ENCODE results near the gene MGRN1. TPM values are rescaled to one million over a fixed set of nuclear protein-coding genes. Genes with fewer than 3 reads are reported as not detected.

The MGRN1 gene
- total RNA-seq, 4 donors from 2014 or later: 37.5 to 59.1 (median 42.7) TPM

DNA sequence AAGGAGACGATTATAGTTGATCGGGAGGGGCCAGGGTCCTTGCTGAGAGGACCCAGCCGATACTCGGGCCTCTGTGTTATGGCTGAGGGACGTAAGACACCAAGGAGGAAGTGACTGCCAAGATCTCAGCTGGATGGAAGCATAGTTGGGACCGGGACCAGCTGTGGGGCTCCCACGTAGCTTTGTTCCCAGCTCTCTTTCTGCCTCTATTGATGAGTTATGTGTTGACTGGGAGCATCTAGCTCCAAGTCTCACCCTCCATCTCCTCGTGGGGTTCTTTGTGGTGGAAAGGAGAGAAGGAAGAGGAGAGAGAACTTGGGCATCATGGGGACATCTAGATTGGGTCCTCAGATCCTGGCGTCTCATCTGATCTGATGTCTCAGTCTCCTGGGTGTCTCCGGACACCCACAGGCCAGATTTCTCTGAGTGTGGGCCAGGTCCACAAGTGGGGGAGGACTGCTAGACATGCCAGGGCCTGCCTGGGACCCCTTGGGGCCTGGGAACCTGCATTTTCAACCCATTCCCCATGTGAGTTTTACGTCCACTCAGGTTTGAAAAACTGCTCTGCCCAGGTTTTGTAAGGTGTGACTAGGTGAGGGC, 1.0 kb downstream of the MGRN1 start:
- TF ChIP-seq EP300 (IDR thresholded peaks at IDR 0.05) (no peak), POLR2A (IDR thresholded peaks at IDR 0.05) (no peak)
- TF ChIP-seq, protein P1, sequence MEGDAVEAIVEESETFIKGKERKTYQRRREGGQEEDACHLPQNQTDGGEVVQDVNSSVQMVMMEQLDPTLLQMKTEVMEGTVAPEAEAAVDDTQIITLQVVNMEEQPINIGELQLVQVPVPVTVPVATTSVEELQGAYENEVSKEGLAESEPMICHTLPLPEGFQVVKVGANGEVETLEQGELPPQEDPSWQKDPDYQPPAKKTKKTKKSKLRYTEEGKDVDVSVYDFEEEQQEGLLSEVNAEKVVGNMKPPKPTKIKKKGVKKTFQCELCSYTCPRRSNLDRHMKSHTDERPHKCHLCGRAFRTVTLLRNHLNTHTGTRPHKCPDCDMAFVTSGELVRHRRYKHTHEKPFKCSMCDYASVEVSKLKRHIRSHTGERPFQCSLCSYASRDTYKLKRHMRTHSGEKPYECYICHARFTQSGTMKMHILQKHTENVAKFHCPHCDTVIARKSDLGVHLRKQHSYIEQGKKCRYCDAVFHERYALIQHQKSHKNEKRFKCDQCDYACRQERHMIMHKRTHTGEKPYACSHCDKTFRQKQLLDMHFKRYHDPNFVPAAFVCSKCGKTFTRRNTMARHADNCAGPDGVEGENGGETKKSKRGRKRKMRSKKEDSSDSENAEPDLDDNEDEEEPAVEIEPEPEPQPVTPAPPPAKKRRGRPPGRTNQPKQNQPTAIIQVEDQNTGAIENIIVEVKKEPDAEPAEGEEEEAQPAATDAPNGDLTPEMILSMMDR (IDR thresholded peaks at IDR 0.05): no peak
- peaks cover 0 to under 1% (median 0%) of the 10 kb centered on the region in 4 donors for H3K9me3 ChIP-seq
- no peaks in the 10 kb centered on the region for H3K36me3 ChIP-seq
- no peaks in the 10 kb centered on the region for H3K27me3 ChIP-seq
- peak overlapping the region; percentile 90 to 97 (median 92) for H3K27ac ChIP-seq
- WGBS, 2 donors: 7 to 10% methylated on average over 11 of the region's 11 CpGs
- peaks cover 0 to 38% (median 19%) of the 10 kb centered on the region in 4 donors for H3K4me1 ChIP-seq
- DNase-seq (ENCODE audit: low spot score in 2 of 2): no peak
- H3K4me3 ChIP-seq: peak overlapping the region; percentile 60 to 92 (median 78)

- H3K36me3 ChIP-seq: peaks cover 0 to 6% (median 0%) of the 10 kb centered on the region in 3 donors
- DNase-seq (ENCODE audit: low spot score in 2 of 2): no peak
- H3K4me1 ChIP-seq: peaks cover 0 to 38% (median 19%) of the 10 kb centered on the region in 4 donors
- no peaks in the 10 kb centered on the region for H3K27me3 ChIP-seq
- WGBS, 2 donors: 40 to 60% methylated on average over 6 of the region's 6 CpGs
- peak overlapping the region in 3 of 4 donors; percentile 60 to 82 (median 74) for H3K4me3 ChIP-seq
- H3K9me3 ChIP-seq: peaks cover 0 to 8% (median 0%) of the 10 kb centered on the region in 4 donors
- peak overlapping the region in 3 of 4 donors; percentile 90 to 97 (median 94) for H3K27ac ChIP-seq
- no peak for TF ChIP-seq EP300 (IDR thresholded peaks at IDR 0.05)
- TF ChIP-seq POLR2A (IDR thresholded peaks at IDR 0.05): no peak
- TF ChIP-seq, protein P1 (IDR thresholded peaks at IDR 0.05): no peak
Measured at GRCh38 chr16:4626396-4626795, 1.8 kb downstream of the MGRN1 start.

DNA sequence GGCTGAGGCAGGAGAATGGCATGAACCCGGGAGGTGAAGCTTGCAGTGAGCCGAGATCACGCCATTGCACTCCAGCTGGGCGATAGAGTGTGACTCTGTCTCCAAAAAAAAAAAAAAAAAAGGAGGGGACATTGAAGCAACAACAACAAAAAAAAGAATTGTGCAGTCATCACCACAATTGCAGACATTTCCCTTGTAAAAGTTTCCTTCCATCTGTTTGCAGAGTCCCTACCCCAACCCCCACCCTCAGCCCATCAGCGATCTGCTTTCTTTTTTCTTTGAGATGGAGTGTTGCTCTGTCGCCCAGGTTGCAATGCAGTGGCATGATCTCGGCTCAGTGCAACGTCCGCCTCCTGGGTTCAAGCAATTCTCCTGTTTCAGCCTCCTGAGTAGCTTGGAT, 3.7 kb downstream of the MGRN1 start:
- no peak overlapping the region for H3K4me3 ChIP-seq
- H3K36me3 ChIP-seq: peaks cover 0 to 6% (median 0%) of the 10 kb centered on the region in 3 donors
- peaks cover 0 to 42% (median 19%) of the 10 kb centered on the region in 4 donors for H3K4me1 ChIP-seq
- DNase-seq (ENCODE audit: low spot score in 2 of 2): no peak
- no peaks in the 10 kb centered on the region for H3K27me3 ChIP-seq
- H3K9me3 ChIP-seq: peaks cover 0 to 16% (median 0%) of the 10 kb centered on the region in 4 donors
- no peak overlapping the region for H3K27ac ChIP-seq
- 89 to 91% methylated on average over 9 of the region's 9 CpGs for WGBS, 2 donors
- TF ChIP-seq, protein P1 (IDR thresholded peaks at IDR 0.05): no peak
- TF ChIP-seq EP300 (IDR thresholded peaks at IDR 0.05): no peak
- no peak for TF ChIP-seq POLR2A (IDR thresholded peaks at IDR 0.05)

DNA sequence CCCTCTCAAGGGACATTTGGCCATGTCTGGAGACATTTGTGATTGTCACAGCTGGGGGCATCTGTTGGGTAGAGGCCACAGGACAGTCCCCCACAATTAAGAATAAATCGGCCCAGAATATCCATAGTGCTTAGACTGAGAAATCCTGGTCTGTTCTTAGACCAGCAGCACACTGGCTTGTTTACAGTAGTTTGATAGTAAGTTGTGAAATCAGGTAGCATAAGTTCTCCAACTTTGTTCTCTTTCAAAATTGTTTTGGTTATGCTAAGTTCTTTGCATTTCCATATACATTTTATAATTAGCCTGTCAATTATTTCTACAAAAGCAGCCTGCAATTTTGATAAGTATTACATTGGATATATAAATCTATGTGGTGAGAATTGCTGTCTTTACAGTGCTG, 6.8 kb downstream of the MGRN1 start:
- H3K4me1 ChIP-seq: peaks cover 0 to 37% (median 4%) of the 10 kb centered on the region in 4 donors
- H3K4me3 ChIP-seq: no peak overlapping the region
- H3K36me3 ChIP-seq: peaks cover 0 to 28% (median 0%) of the 10 kb centered on the region in 3 donors
- H3K9me3 ChIP-seq: peaks cover 0 to 16% (median 0%) of the 10 kb centered on the region in 4 donors
- TF ChIP-seq EP300 (IDR thresholded peaks at IDR 0.05): no peak
- TF ChIP-seq POLR2A (IDR thresholded peaks at IDR 0.05): no peak
- TF ChIP-seq, protein P1 (IDR thresholded peaks at IDR 0.05): no peak
- no peaks in the 10 kb centered on the region for H3K27me3 ChIP-seq
- WGBS, 2 donors: 91 to 100% methylated on average over 1 of the region's 1 CpG
- DNase-seq (ENCODE audit: low spot score in 2 of 2): no peak
- H3K27ac ChIP-seq: no peak overlapping the region

DNA sequence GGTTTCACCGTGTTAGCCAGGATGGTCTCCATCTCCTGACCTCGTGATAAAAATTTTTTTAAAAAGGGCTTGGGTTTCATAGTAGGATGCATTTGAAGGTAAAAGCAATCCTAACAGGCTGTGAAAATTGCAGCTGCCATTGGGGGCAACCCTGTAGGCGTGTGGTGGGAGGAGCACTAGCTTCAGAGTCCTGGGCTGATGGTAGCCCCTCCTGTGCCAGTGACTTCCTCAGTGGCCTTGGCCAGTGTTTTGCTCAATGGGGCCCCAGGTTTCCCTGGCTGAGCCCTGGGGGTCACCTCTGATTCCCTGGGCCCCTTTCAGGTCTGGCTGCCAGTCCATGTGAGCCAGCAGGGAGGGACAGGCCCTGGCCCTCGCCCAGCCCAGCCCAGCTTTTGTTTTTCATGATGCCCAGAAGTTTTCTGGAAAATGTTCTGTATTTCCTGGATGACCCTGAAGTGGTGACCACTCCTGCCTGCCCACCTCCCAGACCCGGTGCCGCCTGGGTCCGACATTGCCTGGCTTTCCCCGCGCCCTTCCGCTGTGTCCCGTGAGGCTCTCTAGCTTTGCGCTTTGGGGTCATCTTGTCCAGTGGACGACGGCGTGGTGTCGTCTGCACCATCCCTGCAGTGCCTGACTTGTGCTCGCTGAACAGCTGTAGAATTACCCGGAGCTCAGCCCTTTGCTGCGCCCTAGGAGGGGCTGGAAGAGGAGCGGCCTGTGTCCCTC, 9.4 kb downstream of the MGRN1 start:
- no peaks in the 10 kb centered on the region for H3K27me3 ChIP-seq
- peaks cover 0 to 28% (median 0%) of the 10 kb centered on the region in 4 donors for H3K4me1 ChIP-seq
- H3K27ac ChIP-seq: no peak overlapping the region
- peaks cover 0 to 16% (median 0%) of the 10 kb centered on the region in 4 donors for H3K9me3 ChIP-seq
- H3K4me3 ChIP-seq: no peak overlapping the region
- TF ChIP-seq, protein P1 (IDR thresholded peaks at IDR 0.05): no peak
- TF ChIP-seq POLR2A (IDR thresholded peaks at IDR 0.05): no peak
- no peak for TF ChIP-seq EP300 (IDR thresholded peaks at IDR 0.05)
- DNase-seq (ENCODE audit: low spot score in 2 of 2): no peak
- peaks cover 0 to 35% (median 0%) of the 10 kb centered on the region in 3 donors for H3K36me3 ChIP-seq
- 86 to 90% methylated on average over 15 to 20 of the region's 20 CpGs for WGBS, 2 donors
